Measurements from ENCODE around the gene PLEKHA5.
"Not testable (repeated sequence)": the region's sequence is repeated elsewhere in the genome, so short reads cannot be mapped to it uniquely, and the experiment has no call there.

The PLEKHA5 gene

GRCh38 chr12:19284658-19285057 lies 155.1 kb downstream of the PLEKHA5 start:
- DNase-seq, result no peak

DNA sequence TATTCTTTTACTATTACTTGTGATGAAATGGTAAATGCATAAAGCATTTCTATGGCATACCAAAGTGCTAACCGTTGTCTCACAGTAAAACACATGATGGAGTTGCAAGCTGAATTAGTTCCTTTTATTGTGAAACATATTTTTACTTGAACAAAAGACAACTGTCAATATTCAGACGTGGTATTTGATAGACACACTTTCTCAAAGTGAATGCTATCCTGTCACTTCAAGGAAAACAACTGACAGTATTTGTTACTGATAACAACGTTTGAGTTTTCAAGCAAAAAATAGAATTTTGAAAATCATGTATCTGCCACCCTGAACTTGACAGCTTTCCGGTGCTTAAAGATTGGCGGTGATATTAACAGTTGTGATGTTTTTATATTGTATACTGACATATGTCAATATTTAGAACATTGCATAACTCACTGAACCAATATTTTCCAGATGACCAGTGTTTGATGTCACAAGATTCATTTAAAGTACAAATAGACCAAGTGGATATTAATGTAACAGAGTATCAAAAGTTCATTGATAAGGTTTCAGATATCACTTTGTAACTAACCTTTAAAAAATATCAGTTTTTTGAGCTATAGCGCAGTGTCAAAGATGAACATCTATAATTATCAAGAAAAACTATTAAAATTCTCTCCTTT lies 156.4 kb downstream of the PLEKHA5 start:
- no peak for DNase-seq

GRCh38 chr12:19287302-19287701 lies 157.8 kb downstream of the PLEKHA5 start:
- DNase-seq, result no peak

DNA sequence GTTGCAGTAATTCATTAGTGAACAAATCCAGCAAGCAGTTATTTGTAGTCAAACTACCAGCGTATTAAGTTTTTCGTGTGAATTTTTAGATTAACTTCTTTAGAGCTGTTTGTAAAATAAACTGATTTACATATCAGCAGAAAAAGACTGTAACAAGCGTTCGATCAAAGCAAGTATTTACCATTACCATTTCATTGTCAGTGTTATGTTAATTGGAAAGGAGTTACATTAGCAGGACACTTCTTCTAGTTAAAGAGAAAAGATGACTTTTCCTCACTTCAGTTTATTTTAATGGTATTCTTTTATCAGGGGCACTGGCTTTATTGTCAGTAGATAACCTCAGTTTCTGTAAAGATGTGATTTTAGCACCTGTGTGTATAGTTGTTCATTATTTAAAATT lies 158.6 kb downstream of the PLEKHA5 start:
- DNase-seq, result no peak

GRCh38 chr12:19288603-19289244 lies 159.2 kb downstream of the PLEKHA5 start:
- DNase-seq, result peak; percentile 2

DNA sequence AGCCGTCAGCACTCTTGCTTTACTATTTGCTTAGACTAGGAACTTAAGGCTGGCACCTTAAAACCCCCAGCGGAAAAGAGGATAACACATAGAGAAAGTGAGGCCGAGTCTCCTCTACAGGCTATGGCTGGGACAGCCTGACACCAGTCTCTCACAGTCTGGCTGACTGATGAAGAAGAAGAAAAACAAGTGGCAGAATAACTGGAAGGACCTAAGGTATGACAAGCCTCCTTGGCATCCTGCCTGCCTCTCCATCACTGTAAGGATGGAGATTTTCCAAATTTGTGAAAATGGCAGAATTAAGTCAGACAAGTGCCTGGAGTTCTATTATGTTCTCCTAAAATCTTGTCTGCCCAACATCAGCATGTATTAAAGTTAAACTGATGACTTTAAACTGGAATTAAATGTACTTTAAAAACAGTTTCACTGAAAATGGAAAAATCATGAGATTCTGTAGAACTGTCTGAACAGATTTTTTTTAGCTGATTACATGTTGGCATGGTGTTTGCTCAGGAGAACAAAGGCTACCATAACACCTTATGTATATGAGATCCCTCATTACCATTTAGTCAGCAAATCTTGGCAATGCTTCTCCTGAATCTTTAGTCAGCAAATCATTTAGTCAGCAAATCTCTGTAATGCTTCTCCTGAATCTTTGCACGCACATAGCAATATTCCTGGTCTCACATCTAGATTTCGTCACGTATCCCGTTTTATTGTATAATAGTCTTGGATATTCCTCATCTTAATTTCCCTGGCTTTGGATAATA lies 169.5 kb downstream of the PLEKHA5 start:
- DNase-seq, result no peak

GRCh38 chr12:19299765-19300164 lies 170.2 kb downstream of the PLEKHA5 start:
- no peak for DNase-seq

DNA sequence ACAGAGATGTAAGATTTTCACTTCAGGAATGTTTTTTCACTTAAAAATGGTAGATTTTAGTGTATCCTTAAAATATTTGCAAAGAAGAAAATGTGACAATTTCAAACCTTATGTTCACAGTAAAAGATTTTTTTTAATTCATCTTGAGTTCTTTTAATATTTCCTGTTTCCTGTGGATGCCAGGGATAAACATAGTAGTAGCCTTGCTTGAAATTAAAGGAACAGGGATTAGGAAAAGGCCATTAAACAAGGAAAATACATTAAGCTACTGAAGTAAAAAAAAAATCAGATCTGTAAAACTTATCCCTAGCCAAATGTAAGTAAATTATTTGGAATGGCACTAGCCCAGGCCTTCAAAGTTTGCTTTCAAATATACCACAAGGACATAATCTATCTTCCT lies 171.7 kb downstream of the PLEKHA5 start:
- no peak for DNase-seq

GRCh38 chr12:19301688-19302087 lies 172.2 kb downstream of the PLEKHA5 start:
- DNase-seq, result no peak

DNA sequence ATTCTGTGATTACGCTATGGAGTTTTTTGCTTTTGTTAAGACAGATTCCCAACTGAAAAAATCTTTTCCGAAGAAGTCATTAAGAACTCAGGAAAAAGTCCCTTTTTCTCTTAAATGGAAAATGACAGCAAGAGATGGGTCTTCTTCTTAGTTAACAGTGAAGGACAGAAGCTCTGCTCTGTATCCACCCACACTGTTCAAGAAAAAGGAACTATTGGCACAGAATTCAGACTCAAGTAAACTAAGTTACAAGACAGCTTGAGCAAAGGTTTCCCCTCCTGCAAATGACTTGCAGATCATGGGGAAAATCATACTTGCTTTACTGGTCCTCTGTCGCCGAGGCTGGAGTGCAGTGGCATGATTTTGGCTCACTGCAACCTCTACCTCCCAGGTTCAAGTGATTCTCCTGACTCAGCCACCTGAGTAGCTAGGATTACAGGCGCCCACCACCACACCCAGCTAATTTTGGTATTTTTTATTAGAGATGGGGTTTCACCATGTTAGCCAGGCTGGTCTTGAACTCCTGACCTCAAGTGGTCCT lies 172.6 kb downstream of the PLEKHA5 start:
- DNase-seq, result no peak

DNA sequence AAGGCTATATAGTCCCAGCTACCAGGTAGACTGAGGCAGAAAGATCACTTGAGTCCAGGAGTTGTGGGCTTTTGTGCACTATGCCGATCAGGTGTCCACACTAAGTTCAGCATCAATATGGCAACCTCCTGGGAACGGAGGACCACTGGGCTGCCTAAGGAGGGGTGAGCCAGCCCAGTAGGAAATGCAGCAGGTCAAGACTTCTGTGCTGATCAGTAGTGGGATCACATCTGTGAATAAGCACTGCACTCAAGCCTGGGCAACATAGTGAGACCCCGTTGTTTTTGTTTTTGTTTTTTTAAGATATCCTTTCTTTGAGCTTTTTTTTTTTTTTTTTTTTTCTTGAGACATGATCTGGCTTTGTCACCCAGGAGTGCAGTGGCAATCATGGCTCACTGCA lies 174.0 kb downstream of the PLEKHA5 start:
- no peak for DNase-seq

DNA sequence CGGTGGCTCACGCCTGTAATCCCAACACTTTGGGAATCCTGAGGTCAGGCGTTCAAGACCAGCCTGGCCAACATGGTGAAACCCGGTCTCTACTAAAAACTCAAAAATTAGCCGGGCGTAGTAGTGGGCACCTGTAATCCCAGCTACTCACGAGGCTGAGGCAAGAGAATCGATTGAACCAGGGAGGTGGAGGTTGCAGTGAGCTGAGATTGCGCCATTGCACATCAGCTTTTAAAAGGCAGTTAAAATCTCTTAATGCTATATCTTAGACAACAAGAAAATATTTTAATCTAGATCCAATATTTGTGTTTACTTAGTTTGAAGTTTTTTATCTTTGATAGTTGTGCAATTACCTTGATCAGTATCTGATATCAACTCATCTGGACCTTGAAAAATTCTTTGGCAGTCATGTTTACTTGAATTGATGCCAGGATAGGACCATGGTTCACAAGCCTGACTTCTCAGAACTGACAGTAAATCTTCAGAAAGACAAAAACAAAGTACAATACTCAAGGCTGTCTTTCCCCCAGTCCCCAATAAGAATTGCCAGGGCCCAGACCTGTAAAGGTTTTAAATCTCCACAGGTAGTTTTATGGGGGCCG lies 174.7 kb downstream of the PLEKHA5 start:
- no peak for DNase-seq

DNA sequence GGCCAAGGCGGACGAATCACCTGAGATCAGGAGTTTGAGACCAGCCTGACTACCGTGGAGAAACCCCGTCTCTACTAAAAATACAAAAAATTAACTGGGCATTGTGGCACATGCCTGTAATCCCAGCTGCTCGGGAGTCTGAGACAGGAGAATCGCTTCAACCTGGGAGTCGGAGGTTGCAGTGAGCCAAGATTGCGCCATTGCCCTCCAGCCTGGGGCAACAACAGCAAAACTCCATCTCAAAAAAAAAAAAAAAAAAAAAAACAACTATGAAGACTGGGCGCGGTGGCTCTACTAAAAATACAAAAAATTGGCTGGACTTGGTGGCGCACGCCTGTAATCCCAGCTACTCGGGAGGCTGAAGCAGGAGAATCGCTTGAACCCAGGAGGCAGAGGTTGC lies 176.1 kb downstream of the PLEKHA5 start:
- not testable (repeated sequence) for DNase-seq

DNA sequence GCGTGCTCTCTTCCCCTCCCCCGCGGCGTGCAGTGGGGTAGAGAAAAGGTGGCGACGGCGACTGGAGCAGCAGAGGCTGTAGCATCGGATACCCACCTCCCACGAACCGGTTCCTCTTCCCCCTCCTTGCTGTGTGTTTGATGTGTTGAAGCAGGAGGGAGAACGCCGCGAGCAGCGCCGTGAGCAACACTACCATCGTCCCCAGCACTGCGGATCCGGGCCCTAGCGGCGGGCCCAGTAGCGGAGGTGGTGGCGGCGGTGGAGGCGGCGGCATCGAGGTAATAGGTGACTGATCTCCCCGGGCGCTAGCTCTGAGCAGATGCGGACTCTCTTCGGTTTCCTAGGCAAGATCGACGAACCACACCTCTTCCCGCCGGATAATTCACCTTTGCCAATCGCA lies 176.8 kb downstream of the PLEKHA5 start:
- DNase-seq, result no peak

GRCh38 chr12:19307451-19307850 lies 177.9 kb downstream of the PLEKHA5 start:
- no peak for DNase-seq

DNA sequence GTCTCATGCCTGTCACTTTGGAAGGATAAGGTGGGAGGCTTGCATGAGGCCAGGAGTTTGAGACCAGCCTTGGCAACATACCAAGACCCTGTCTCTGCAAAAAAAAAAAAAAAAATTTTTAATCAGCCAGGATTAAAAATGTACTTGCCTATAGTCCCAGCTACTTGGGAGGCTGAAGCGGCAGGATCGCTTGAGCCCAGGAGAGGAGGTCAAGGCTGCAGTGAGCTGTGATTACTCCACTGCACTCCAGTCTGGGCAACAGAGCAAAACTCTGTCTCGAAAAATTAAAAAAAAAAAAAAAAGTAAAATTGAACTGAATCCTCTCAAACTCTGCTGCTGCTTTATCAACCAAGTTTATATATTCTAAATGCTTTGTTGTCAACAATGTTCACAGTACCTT lies 181.6 kb downstream of the PLEKHA5 start:
- DNase-seq, result no peak

GRCh38 chr12:19312637-19313036 lies 183.1 kb downstream of the PLEKHA5 start:
- DNase-seq, result no peak

DNA sequence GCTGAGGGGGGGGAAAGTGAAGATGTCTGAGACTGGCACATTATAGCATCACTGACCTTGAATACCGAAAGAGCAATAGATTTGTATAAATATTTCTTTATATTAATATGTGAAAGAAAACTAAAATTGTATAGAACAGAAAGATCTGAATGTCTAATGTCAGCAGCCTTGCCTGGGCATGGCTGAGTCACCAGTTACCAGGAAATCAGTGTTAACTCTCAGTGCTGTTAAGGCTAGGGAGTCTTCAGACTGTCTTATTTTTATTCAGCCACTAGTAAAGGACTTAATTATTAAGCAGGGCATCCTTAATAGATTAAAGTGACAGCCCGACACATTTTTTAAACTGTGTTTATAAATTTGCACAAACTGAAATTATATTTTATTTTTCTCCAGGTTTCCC lies 186.9 kb downstream of the PLEKHA5 start:
- DNase-seq, result no peak

- DNase-seq, result no peak
Measured at GRCh38 chr12:19322376-19322775, 192.8 kb downstream of the PLEKHA5 start.

DNA sequence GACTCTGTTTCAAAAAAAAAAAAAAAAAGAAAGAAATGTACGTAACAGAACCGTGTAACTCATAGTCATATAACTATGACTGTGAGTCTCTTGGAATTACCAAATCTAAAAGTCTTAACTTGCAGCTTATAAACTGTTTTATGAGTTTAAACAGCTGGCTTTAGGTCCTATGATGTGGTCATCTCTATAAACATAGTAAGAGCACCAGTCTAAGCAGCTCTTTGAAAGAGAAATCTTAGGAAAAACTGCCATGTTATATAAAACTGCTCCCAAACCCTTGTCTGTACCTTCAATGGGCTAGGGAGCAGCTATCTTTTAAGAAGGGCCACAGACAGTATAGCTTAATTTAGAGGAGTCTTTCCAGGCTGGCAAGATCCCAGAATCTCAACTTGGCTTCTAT lies 194.3 kb downstream of the PLEKHA5 start:
- DNase-seq, result no peak

GRCh38 chr12:19326102-19326501 lies 196.6 kb downstream of the PLEKHA5 start:
- no peak for DNase-seq

- no peak for DNase-seq
Measured at GRCh38 chr12:19332196-19332595, 202.7 kb downstream of the PLEKHA5 start.

DNA sequence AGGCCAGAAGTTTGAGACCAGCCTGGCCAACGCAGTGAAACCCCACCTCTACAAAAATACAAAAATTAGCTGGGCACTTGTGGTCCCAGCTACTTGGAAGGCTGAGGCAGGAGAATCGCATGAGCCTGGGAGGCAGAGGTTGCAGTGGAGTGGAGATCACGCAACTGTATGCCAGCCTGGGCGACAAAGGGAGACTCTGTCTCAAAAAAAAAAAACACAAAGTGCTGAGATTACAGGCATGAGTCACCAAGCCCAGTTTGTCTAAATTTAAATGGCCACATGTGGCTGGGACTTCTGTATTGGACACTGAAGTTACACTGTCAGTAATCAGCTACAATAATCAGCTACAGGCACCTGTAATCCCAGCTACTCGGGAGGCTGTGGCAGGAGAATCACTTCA lies 208.9 kb downstream of the PLEKHA5 start:
- no peak for DNase-seq

DNA sequence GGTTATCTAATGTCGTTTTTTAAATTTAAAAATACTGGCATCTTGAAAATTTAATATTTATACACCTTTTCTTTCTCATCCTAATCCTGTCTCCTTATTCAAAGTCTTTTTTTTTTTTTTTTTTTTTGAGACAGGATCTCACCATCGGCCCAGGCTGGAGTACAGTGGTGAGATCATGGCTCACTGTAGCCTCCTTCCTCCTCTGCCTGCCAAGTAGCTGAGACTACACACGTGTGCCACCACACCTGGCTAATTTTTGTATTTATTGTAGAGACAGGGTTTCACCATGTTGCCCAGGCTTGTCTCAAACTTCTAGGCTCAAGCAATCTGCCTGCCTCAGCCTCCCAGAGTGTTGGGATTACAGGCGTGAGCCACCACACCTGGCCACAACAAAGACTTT lies 221.3 kb downstream of the PLEKHA5 start:
- DNase-seq, result not testable (repeated sequence)
